HG02840 (cell line): ENCODE results near the gene EEA1.

Experiments
- ATAC-seq: cut with Tn5 transposase; IDR thresholded peaks from one replicate; pipeline ENCODE4 v1.9.1; 2021; ENCODE audit warnings: mild to moderate bottlenecking, moderate library complexity, moderate number of reproducible peaks; ENCODE audit not compliant: unreplicated experiment, low FRiP score

Gene EEA1

GRCh38 chr12:92898755-92899154 lies 30.3 kb downstream of the EEA1 start:
- ATAC-seq, result no peak

DNA sequence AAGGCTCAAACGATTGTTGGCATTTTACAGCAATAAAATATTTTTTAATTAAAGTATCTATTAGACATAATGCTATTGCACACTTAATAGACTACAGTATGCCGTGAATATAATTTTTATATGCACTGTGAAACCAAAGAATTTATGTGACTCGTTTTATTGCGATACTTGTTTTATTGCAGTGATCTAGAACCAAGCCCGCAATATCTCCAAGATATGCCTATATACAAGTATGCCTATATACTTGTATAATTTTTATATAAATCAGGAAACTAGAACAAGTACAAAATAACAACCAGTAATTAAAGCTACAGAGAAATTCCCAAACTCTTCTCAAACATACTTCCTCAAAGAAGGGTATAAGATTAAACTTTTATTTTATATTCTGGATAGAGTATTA lies 31.3 kb downstream of the EEA1 start:
- ATAC-seq, result no peak

GRCh38 chr12:92890601-92891106 lies 38.4 kb downstream of the EEA1 start:
- ATAC-seq, result no peak

GRCh38 chr12:92886131-92886530 lies 43.0 kb downstream of the EEA1 start:
- ATAC-seq, result no peak

DNA sequence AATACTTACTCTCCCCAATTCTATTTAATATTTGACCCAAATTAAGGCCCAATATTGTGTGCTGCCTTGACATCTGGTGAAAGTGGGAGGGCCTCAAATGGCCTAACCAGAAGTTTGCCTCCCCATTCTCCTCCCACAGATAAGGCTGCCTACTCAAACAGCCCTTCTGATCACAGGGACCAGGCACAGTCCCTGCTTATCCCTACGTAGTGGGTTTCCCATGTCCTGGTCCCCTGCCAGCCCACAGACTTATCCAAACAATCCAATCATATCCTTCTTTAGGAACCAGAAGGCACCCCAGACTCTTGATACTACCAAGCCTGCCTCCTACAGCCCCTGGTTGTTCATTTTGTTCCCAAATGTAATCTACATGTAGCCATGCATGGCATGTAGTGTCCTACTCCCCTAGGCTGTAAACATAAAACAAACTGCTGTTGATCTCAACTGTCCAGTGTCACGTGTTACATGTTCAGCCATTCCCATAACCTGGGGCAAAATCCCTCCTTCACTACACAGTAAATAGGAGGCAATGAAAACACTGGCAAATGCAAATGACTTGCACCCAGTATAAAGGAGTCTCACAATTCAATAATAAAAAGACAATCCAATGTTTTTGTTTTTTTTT lies 49.3 kb downstream of the EEA1 start:
- ATAC-seq, result no peak

DNA sequence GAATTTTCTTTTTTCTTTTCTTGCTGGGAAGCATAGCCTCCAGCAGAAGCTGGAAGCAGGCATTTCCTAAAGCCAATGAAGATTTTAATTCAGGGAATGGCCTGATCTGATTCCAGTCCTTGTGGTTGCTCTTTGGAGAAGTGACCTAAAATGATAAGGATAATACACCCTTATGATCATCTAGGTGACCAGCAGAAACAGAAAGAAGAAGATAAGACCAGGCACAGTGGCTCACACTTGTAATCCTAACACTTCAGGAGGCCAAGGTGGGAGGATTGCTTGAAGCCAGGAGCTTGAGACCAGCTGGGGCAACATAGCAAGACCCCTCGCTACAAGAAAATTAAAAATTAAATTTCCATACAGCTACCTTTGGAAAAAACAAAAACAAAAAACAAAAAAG lies 51.2 kb downstream of the EEA1 start:
- ATAC-seq, result no peak

DNA sequence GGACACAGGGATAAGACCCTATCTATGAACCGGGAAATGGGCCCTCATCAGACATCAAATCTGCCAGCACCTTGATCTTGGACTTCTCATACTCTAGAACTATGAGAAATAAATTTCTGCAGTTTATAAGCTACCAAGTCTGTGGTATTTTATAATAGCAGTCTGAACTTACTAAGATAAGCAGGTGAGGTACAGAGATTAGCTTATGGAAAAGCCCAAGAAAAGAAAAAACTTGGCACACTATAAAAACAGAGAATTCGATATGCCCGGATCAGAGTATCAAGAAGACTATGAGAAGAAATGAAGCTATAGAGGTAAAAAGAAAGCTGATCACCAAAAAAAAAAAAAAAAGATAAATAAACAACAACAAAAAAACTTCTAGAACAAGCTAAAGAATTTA lies 52.6 kb downstream of the EEA1 start:
- no peak for ATAC-seq

GRCh38 chr12:92871116-92871515 lies 58.0 kb downstream of the EEA1 start:
- no peak for ATAC-seq

- ATAC-seq, result no peak
These were observed 62.7 kb downstream of the EEA1 start for GRCh38 chr12:92866418-92866817.

DNA sequence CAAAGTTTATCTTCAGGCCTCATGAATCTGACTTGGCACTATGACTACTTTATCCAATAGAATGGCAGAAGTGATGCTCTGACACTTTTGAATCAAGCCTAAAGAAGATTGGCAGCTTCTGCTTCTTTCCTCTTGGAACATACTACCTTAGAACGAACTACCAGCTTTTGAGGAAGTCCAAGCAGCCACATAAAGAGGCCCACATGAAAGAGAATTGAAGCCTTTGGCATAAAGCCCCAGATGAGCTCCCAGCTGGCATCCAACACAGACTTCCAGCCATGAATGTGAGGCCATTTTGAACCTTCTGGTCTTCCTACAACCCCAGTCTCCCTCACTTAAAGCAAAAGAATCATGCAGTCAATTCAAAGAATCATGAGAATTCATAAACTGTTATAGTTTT lies 65.8 kb downstream of the EEA1 start:
- ATAC-seq, result no peak

GRCh38 chr12:92861381-92861780 lies 67.7 kb downstream of the EEA1 start:
- ATAC-seq, result no peak

GRCh38 chr12:92860521-92860920 lies 68.6 kb downstream of the EEA1 start:
- no peak for ATAC-seq

DNA sequence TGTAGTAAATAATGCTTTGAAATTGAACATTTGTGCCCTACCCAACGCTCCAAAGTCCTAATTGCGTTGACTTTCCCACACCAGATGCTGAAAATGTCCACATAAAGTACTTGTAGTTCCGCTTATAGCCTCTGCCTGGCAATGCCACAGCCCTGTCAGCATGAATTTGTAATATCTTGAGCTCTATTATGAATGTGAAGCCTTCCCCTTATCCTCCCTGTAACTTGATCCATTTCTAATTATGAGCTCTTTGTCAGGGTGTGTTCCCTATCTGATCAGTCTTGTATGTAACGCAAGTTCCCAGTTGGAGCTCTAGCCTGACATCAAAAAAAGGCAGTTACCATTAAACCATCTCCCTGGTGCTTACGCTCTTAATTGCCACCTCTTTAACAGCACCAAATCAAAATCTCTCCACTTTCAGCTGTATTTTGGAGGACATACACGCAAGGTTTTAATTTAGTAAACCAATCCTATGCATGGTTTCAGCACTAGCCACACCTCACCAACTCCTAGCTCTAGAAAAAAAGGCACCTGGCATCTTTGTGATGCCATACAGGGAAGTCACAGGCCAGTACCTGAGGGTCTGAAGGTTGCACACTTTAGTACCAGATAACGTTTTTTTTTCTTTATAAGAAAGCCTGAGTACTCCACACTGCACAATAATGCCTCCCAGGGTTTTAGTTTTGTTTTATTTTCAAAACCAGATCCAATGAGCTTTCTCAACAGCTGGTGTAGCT lies 69.3 kb downstream of the EEA1 start:
- ATAC-seq, result no peak

DNA sequence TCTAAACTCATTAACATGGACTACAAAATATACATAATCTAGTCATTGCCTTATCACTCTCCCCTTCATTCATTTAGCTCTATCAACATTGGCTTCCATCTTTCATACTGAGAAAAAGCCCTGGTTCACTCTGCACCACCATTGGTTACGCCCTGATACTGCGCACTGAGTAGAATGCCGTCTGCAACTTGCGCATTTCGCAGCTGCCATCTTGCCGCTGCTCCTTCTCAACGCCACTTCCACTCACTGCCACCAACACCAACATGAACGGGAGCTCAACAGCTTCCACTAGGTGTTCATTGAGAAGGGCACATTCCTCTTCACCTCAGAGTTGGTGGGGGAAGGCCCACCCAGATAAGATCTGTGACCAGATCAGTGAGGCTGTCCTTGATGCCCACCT lies 71.3 kb downstream of the EEA1 start:
- no peak for ATAC-seq

DNA sequence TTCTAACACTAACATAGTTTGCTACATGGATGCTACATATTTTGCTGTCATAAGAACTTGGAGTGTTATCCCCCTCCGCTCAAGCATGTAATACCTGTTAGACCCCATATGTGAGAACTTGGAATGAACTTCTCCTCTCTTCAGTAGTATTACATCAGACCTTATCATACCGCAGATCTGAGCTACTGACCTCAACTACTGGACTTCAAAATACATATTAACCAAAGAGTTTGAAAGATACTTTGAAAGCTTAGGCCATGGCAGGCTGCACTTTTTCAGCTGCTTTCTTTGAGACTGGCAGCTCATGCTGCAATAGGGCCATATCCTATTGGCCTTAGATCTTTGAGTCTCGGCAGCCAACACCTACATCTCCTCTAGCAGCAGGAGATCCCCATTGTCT lies 74.8 kb downstream of the EEA1 start:
- ATAC-seq, result no peak

DNA sequence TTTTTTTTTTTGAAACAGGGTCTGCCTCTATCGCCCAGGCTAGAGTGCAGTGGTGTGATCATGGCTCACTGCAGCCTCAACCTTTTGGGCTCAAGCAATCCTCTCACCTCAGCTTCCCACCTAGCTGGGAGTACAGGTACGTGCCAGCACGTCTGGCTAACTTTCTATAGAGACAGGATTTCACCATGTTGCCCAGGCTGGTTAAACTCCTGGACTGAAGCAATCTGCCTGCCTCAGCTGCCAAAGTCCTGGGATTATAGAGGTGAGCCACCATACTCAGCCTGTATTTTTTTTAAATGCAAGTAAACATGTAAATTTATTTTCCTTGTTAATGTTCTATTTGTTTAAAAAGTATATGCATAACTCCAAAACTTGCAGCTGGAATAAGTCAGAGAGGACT lies 80.4 kb downstream of the EEA1 start:
- no peak for ATAC-seq

GRCh38 chr12:92847368-92847767 lies 81.7 kb downstream of the EEA1 start:
- ATAC-seq, result no peak

DNA sequence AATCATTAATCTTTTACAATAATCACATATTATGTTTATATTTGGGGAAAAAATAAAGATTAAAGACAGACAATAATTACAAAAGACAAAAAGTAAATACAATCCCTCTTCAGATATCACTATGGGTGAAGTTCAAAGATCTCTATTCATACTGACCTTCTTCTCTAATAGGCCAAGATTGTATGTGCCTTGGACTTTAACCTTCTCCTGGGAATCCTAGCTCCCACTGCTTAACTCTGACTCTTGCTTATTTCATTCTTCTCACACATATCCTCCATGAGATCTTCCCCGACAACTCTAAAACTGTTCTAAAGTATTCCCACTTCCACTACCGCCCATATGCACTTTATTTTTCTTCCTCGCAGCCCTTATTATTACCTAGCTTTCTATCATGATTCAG lies 83.8 kb downstream of the EEA1 start:
- no peak for ATAC-seq

- no peak for ATAC-seq
These were observed 84.8 kb downstream of the EEA1 start for GRCh38 chr12:92844151-92844763.

DNA sequence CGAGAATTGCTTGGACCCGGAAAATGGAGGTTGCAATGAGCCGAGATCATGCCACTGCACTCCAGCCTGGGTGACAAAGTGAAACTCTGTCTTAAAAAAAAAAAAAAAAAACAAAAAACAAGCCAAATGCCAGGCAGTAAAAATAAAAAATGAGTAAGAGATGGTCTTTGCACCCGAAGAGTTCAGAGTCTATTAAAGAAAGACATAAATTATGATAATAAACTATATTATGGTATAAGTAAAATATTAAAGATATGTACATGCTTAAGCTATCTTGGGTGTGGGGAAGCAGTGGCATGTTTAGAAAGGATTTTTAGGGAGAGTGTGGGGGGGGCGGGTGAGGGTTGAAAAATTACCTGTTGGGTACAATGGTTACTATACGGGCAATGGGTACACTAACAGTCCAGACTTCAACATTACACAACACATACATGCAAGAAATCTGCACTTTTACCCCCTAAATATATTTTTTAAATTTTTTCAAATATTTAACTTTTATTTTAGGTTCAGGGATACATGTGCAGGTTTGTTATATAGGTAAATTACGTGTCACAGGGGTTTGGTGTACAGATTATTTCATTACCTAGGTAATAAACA lies 99.3 kb downstream of the EEA1 start:
- ATAC-seq, result no peak

DNA sequence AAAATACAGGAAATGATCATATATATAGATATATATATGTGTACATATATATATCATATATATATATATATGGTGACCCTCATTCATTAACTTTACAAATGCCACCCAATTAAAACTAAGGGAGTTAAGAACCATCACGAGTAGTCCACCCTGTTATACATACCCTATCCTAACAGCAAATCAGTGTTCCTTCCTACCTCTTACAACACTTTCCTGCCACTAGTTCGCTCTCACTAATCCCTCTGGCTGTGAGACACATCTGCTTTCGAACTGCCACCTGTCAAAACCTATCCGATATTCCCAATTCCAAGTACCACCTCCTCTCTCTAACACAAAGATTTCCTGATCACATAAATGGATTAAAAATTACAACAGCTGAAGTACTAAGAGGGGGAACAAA lies 100.5 kb downstream of the EEA1 start:
- ATAC-seq, result no peak
